SH-SY5Y (cell line): ENCODE measurements around the gene CYP27B1.

Experiments used
- GATA2 ChIP-seq: IDR thresholded peaks from 2 replicates; pipeline ENCODE4 v1.6.1; 2011; ENCODE audit warnings: mild to moderate bottlenecking, low read depth, low read length
- GATA3 ChIP-seq: IDR thresholded peaks from 2 replicates; pipeline ENCODE4 v1.6.1; 2011; ENCODE audit warnings: low read depth, mild to moderate bottlenecking, low read length, moderate library complexity

GRCh38 chr12:57745485-57745881 is 21.4 kb downstream of the CYP27B1 start:
- TF ChIP-seq GATA3 (no peak), GATA2 (no peak)
